KMS-11 (cell line): Measurements from ENCODE around the gene SCRN1.

Experiments used
- H2AFZ ChIP-seq: fragments of 200-600 bp; sonication (generic); 2 replicates; pipeline ENCODE4 v1.6.1; 2016; ENCODE audit warnings: antibody characterized with exemption, mixed run types, low read depth
- H3K27ac ChIP-seq: fragments of 200-600 bp; sonication (generic); 2 replicates; pipeline ENCODE4 v1.6.1; 2016; ENCODE audit warnings: mild to moderate bottlenecking, mixed run types
- H3K27me3 ChIP-seq: fragments of 200-600 bp; sonication (generic); 2 replicates; pipeline ENCODE4 v1.6.1; 2017; ENCODE audit warnings: mild to moderate bottlenecking, low read depth, mixed run types, moderate library complexity; ENCODE audit not compliant: insufficient read depth
- H3K36me3 ChIP-seq: fragments of 200-600 bp; sonication (generic); 2 replicates; pipeline ENCODE4 v1.6.1; 2017; ENCODE audit warnings: mild to moderate bottlenecking, mixed run types; ENCODE audit not compliant: insufficient read depth
- H3K4me1 ChIP-seq: fragments of 200-600 bp; sonication (generic); 2 replicates; pipeline ENCODE4 v1.6.1; 2016; ENCODE audit warnings: mild to moderate bottlenecking, low read depth, mixed run types; ENCODE audit not compliant: poor library complexity, severe bottlenecking
- H3K4me2 ChIP-seq: fragments of 200-600 bp; sonication (generic); 2 replicates; pipeline ENCODE4 v1.7.0; 2016; ENCODE audit warnings: mild to moderate bottlenecking, mixed run types
- H3K4me3 ChIP-seq: fragments of 200-600 bp; sonication (generic); IDR thresholded peaks from 2 replicates; pipeline ENCODE4 v1.6.1; 2017; ENCODE audit warnings: low read depth, low read length, mixed read lengths; ENCODE audit not compliant: insufficient read depth
- H3K79me2 ChIP-seq: fragments of 200-600 bp; sonication (generic); 2 replicates; pipeline ENCODE4 v1.6.1; 2016; ENCODE audit warnings: low read depth, mixed run types; ENCODE audit not compliant: insufficient read depth
- H3K9ac ChIP-seq: fragments of 200-600 bp; sonication (generic); 2 replicates; pipeline ENCODE4 v1.6.1; 2016; ENCODE audit warnings: mild to moderate bottlenecking, mixed run types
- H4K20me1 ChIP-seq: fragments of 200-600 bp; sonication (generic); 2 replicates; pipeline ENCODE4 v1.6.1; 2016; ENCODE audit warnings: mild to moderate bottlenecking, mixed run types; ENCODE audit not compliant: insufficient read depth
- CTCF ChIP-seq: fragments of 200-600 bp; sonication (generic); conservative IDR thresholded peaks from 2 replicates; pipeline ENCODE4 v1.6.1; 2017; ENCODE audit warnings: low read depth, mild to moderate bottlenecking, antibody characterized with exemption, low read length, moderate library complexity, mixed read lengths

SCRN1 gene

GRCh38 chr7:30012757-30013156 is 23.2 kb upstream of the SCRN1 start:
- Histone ChIP-seq H3K4me1 (no peaks in the 10 kb centered on the region), H3K27me3 (no peaks in the 10 kb centered on the region), H3K4me2 (no peak overlapping the region), H3K36me3 (no peaks in the 10 kb centered on the region), H3K27ac (no peak overlapping the region), H4K20me1 (no peaks in the 10 kb centered on the region), H3K79me2 (no peaks in the 10 kb centered on the region), H3K9ac (no peak overlapping the region), H2AFZ (no peak overlapping the region), H3K4me3 (no peak overlapping the region)
- no peak for TF ChIP-seq CTCF

DNA sequence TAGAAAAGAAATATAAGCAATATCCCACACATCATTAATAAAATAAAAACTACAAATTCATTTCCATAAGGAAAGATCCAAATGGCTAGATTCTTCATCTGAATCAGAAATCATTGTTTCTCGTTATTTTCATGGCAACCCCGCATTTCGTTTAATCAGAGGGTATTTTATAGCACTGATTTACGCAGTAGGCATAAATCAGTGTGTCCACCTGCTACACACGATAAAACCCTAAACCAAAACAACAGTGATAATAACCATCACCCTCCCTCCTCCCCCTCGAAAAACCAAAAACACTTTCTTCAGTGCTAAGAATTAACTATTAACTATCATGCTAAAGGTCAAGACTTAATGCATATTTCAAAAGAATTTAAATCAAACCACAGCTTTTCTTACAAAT is 20.4 kb upstream of the SCRN1 start:
- Histone ChIP-seq H3K4me1 (no peaks in the 10 kb centered on the region), H4K20me1 (no peaks in the 10 kb centered on the region), H3K27me3 (no peaks in the 10 kb centered on the region), H3K9ac (no peak overlapping the region), H3K27ac (no peak overlapping the region), H3K4me2 (no peak overlapping the region), H2AFZ (no peak overlapping the region), H3K36me3 (no peaks in the 10 kb centered on the region), H3K4me3 (no peak overlapping the region), H3K79me2 (no peaks in the 10 kb centered on the region)
- TF ChIP-seq CTCF, result no peak

- Histone ChIP-seq H3K36me3 (no peaks in the 10 kb centered on the region), H3K27me3 (no peaks in the 10 kb centered on the region), H3K27ac (no peak overlapping the region), H4K20me1 (no peaks in the 10 kb centered on the region), H3K79me2 (no peaks in the 10 kb centered on the region), H3K4me3 (no peak overlapping the region), H3K4me2 (no peak overlapping the region), H2AFZ (no peak overlapping the region), H3K9ac (no peak overlapping the region), H3K4me1 (no peaks in the 10 kb centered on the region)
- no peak for TF ChIP-seq CTCF
Observed at GRCh38 chr7:30005464-30005863, 15.9 kb upstream of the SCRN1 start.

DNA sequence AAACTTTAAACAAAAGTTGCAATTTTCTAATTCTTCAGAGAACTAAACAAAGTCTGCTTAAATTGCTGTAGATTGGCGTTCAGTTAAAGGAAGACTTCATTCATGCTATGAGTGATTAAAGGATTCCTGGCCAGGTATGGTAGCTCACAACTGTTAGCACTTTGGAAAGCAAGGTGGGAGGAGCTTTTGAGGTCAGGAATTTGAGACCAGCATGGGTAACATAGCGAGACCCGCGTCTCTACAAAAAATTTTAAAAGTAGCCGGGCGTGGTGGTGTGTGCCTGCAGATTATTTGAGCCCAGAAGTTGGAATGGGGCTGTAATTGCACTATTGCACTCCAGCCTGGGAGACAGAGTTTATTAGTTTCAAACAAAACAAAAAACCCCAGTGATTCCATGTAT is 13.5 kb upstream of the SCRN1 start:
- Histone ChIP-seq H3K4me1 (no peaks in the 10 kb centered on the region), H3K9ac (no peak overlapping the region), H2AFZ (no peak overlapping the region), H3K79me2 (no peaks in the 10 kb centered on the region), H4K20me1 (no peaks in the 10 kb centered on the region), H3K27me3 (no peaks in the 10 kb centered on the region), H3K36me3 (no peaks in the 10 kb centered on the region), H3K4me2 (no peak overlapping the region), H3K4me3 (no peak overlapping the region), H3K27ac (no peak overlapping the region)
- no peak for TF ChIP-seq CTCF

GRCh38 chr7:30001998-30002397 is 12.4 kb upstream of the SCRN1 start:
- no peak for TF ChIP-seq CTCF
- Histone ChIP-seq H2AFZ (no peak overlapping the region), H3K4me1 (no peaks in the 10 kb centered on the region), H4K20me1 (no peaks in the 10 kb centered on the region), H3K27ac (no peak overlapping the region), H3K27me3 (no peaks in the 10 kb centered on the region), H3K36me3 (no peaks in the 10 kb centered on the region), H3K79me2 (no peaks in the 10 kb centered on the region), H3K9ac (no peak overlapping the region), H3K4me3 (no peak overlapping the region), H3K4me2 (no peak overlapping the region)
